Keratinocyte (primary cell): ENCODE results near the gene MNDA. TPM values are rescaled to one million over a fixed set of nuclear protein-coding genes. Genes with fewer than 3 reads are reported as not detected.

Source experiments
- DNase-seq: peaks from one replicate; pipeline ENCODE4 v3.0.0-alpha.2; 2011; ENCODE audit warnings: low read depth, missing footprints, low spot score
- FAIRE-seq: peaks from 2 replicates; lab custom pipeline; 2011; peaks lifted over from hg19 to GRCh38; lab: Jason Lieb, UNC
- H2AFZ ChIP-seq: 2 replicates; pipeline ENCODE4 v1.6.0; 2012; ENCODE audit warnings: low read length, control low read depth, inconsistent platforms; ENCODE audit not compliant: control insufficient read depth
- H3K27ac ChIP-seq: 2 replicates; pipeline ENCODE4 v1.5.1; 2011; ENCODE audit warnings: low read length; ENCODE audit not compliant: control insufficient read depth, insufficient read depth
- H3K27me3 ChIP-seq: 3 replicates; pipeline ENCODE4 v1.6.0; 2011; ENCODE audit warnings: low read length; ENCODE audit not compliant: control insufficient read depth, insufficient read depth; ENCODE audit errors: extremely low read depth
- H3K36me3 ChIP-seq, 2 experiments: 2 replicates in 1 of 2; 3 replicates in 1 of 2; pipeline ENCODE4 v1.5.1; 2011; ENCODE audit warnings: low read length in 2 of 2, mild to moderate bottlenecking in 1 of 2; ENCODE audit not compliant: control insufficient read depth in 2 of 2, insufficient read depth in 2 of 2; ENCODE audit errors: extremely low read depth in 1 of 2
- H3K4me1 ChIP-seq: 3 replicates; pipeline ENCODE4 v1.5.1; 2011; ENCODE audit warnings: low read length; ENCODE audit not compliant: control insufficient read depth, insufficient read depth; ENCODE audit errors: extremely low read depth
- H3K4me2 ChIP-seq: 3 replicates; pipeline ENCODE4 v1.6.0; 2011; ENCODE audit warnings: low read depth, low read length; ENCODE audit not compliant: control insufficient read depth, insufficient read depth; ENCODE audit errors: extremely low read depth
- H3K4me3 ChIP-seq, 3 experiments: fragments of 200-600 bp in 1 of 3; sonication (generic) in 1 of 3; 2 replicates in 2 of 3; 3 replicates in 1 of 3; pipeline ENCODE4 v1.5.1; 2011 to 2016; ENCODE audit warnings: low read length in 3 of 3, mild to moderate bottlenecking in 3 of 3, control low read depth in 2 of 3, inconsistent platforms in 1 of 3, low read depth in 1 of 3, mixed read lengths in 1 of 3, mixed run types in 1 of 3, moderate library complexity in 1 of 3; ENCODE audit not compliant: control insufficient read depth in 2 of 3, insufficient read depth in 2 of 3; ENCODE audit errors: extremely low read depth in 1 of 3
- H3K79me2 ChIP-seq: 2 replicates; pipeline ENCODE4 v1.6.0; 2012; ENCODE audit warnings: low read length; ENCODE audit not compliant: control insufficient read depth, insufficient read depth
- H3K9ac ChIP-seq: 3 replicates; pipeline ENCODE4 v1.6.0; 2011; ENCODE audit warnings: low read length; ENCODE audit not compliant: control insufficient read depth, insufficient read depth; ENCODE audit errors: extremely low read depth
- H3K9me1 ChIP-seq: 3 replicates; pipeline ENCODE4 v1.6.0; 2011; ENCODE audit warnings: low read length; ENCODE audit not compliant: control insufficient read depth, insufficient read depth; ENCODE audit errors: extremely low read depth
- H3K9me3 ChIP-seq: 2 replicates; pipeline ENCODE4 v1.5.1; 2012; ENCODE audit warnings: low read depth, low read length; ENCODE audit not compliant: control insufficient read depth
- H4K20me1 ChIP-seq: 3 replicates; pipeline ENCODE4 v1.6.0; 2011; ENCODE audit warnings: low read length; ENCODE audit not compliant: control insufficient read depth, insufficient read depth; ENCODE audit errors: extremely low read depth
- EZH2 ChIP-seq: IDR thresholded peaks from one replicate; pipeline ENCODE4 v1.6.1; 2012; ENCODE audit warnings: inconsistent platforms, mild to moderate bottlenecking, low read length, moderate library complexity
- dilution Hi-C: fragments of 300-500 bp; cut with MboI; formaldehyde crosslinking; loops from one replicate; pipeline ENCODE4 v1.7.0; 2020; ENCODE audit warnings: low sequenced_read_pairs; ENCODE audit not compliant: extremely low pct_ligation_motif_present
- polyA plus RNA-seq, 5 experiments: library from polyadenylated mRNA; depleted of rRNA in 3 of 5; stranded (reverse) in 3 of 5; stranded (forward) in 1 of 5; unstranded in 1 of 5; fragments of >200 nt; gene quantifications; 1 replicate in 1 of 5; 2 replicates in 3 of 5; 3 replicates in 1 of 5; pipeline versions ENCODE4 v1.2.1 to v1.2.3, GENCODE V29; 2011 to 2012; ENCODE audit warnings: missing spikeins in 2 of 5, low read depth in 1 of 5, low replicate concordance in 1 of 5
- TF ChIP-seq, protein P1 (sequence below), 3 experiments: IDR thresholded peaks in 1 of 3; conservative IDR thresholded peaks in 1 of 3; optimal IDR thresholded peaks in 1 of 3; 2 replicates in 2 of 3; 3 replicates in 1 of 3; pipeline versions ENCODE3 to v1.5.1; 2011; ENCODE audit warnings: low read length in 3 of 3, mild to moderate bottlenecking in 3 of 3, moderate library complexity in 2 of 3, control low read depth in 1 of 3, inconsistent platforms in 1 of 3; ENCODE audit not compliant: insufficient read depth in 2 of 3; ENCODE audit errors: extremely low read depth in 1 of 3

MNDA gene
- polyA plus RNA-seq, 1 donor (not counting 4 experiments of a cell fraction or from before 2014, with no cell fraction given): not detected

DNA sequence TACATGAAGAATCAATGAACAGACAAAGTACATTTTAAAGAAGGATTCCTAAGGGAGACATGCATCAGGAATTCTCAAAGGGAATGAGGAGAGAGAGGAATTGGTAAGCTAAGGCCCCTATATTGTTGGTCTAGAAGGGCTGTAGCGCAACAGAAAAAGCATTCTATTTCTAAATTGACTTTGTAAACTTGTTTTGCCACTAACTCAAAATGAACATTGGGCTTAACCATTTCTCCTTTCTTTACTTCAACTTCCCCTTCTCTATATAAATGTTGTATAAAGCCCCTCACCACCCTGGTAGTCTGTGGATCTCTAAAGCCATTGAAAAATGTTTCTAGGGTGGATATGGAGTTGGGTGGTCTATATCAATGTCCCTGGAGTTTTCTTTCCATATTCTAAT is 29.8 kb upstream of the MNDA start:
- TF ChIP-seq EZH2: no peak
- TF ChIP-seq, protein P1, sequence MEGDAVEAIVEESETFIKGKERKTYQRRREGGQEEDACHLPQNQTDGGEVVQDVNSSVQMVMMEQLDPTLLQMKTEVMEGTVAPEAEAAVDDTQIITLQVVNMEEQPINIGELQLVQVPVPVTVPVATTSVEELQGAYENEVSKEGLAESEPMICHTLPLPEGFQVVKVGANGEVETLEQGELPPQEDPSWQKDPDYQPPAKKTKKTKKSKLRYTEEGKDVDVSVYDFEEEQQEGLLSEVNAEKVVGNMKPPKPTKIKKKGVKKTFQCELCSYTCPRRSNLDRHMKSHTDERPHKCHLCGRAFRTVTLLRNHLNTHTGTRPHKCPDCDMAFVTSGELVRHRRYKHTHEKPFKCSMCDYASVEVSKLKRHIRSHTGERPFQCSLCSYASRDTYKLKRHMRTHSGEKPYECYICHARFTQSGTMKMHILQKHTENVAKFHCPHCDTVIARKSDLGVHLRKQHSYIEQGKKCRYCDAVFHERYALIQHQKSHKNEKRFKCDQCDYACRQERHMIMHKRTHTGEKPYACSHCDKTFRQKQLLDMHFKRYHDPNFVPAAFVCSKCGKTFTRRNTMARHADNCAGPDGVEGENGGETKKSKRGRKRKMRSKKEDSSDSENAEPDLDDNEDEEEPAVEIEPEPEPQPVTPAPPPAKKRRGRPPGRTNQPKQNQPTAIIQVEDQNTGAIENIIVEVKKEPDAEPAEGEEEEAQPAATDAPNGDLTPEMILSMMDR (optimal IDR thresholded peaks at IDR 0.05 in 1 of 3, IDR thresholded peaks at IDR 0.05 in 1 of 3, conservative IDR thresholded peaks at IDR 0.05 in 1 of 3; ENCODE audit: extremely low read depth in 1 of 3, insufficient read depth in 2 of 3, low read length in 3 of 3): no peak

DNA sequence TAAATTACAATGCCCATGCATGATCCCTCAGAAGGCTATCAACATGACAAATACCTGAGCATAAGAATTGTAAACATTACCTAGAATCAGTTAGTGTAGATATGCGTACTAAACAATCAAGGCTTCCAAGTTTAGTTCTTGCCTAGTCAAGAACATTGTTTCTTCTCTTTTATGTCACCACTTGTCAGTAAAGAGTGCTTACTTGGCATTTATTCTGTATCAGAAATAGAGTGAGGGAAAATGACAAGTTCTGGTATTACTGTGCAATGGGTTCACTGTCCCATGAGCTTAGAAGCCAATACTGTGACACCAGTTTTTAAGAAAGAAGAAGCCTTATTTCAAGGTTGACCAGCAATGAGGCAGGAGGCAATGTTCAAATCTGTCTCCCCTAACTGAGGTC is 27.5 kb upstream of the MNDA start:
- no peaks in the 10 kb centered on the region for H4K20me1 ChIP-seq
- dilution Hi-C loops: no loop called here

More for the DNA sequence above, 29.8 kb upstream of the MNDA start:
- no peak overlapping the region for H2AFZ ChIP-seq
- no peaks in the 10 kb centered on the region for H3K4me1 ChIP-seq
- dilution Hi-C loops: no loop called here
- H3K36me3 ChIP-seq: no peaks in the 10 kb centered on the region
- no peak overlapping the region for H3K27ac ChIP-seq
- H3K27me3 ChIP-seq: no peaks in the 10 kb centered on the region
- no peak overlapping the region for H3K4me2 ChIP-seq
- H3K4me3 ChIP-seq: no peak overlapping the region
- H3K9me3 ChIP-seq: no peaks in the 10 kb centered on the region
- H3K9me1 ChIP-seq: no peaks in the 10 kb centered on the region
- H4K20me1 ChIP-seq: no peaks in the 10 kb centered on the region
- no peak for DNase-seq
- no peak for FAIRE-seq
- no peak overlapping the region for H3K9ac ChIP-seq
- no peaks in the 10 kb centered on the region for H3K79me2 ChIP-seq

More for the DNA sequence above, 27.5 kb upstream of the MNDA start:
- Histone ChIP-seq H3K27ac (no peak overlapping the region), H3K36me3 (no peaks in the 10 kb centered on the region), H3K79me2 (no peaks in the 10 kb centered on the region), H3K9ac (no peak overlapping the region), H3K4me1 (no peaks in the 10 kb centered on the region), H3K9me3 (no peaks in the 10 kb centered on the region), H2AFZ (no peak overlapping the region), H3K9me1 (no peaks in the 10 kb centered on the region), H3K4me2 (no peak overlapping the region), H3K4me3 (no peak overlapping the region), H3K27me3 (no peaks in the 10 kb centered on the region)
- TF ChIP-seq EZH2: no peak
- TF ChIP-seq, protein P1 (optimal IDR thresholded peaks at IDR 0.05 in 1 of 3, IDR thresholded peaks at IDR 0.05 in 1 of 3, conservative IDR thresholded peaks at IDR 0.05 in 1 of 3; ENCODE audit: extremely low read depth in 1 of 3, insufficient read depth in 2 of 3, low read length in 3 of 3): no peak
- FAIRE-seq (no peak), DNase-seq (no peak)
